ENCODE results near the gene PTPRN.

Gene PTPRN

DNA sequence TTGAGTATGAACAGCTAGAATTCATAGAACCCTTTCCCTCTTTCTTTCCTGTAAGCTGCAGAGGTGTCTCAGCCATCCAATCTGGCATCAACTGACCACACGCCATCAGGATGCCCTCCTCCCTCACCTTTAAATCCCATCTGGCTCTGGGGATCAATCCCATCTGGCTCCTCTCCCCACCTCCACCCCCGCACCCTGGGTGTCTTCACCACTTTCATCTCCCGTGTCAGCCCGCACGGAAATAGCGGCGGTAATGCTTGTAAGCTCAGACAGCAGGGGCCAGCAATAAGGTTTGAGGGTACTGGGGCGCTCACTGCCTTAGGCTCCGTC is 56.7 kb downstream of the PTPRN start:
- Histone ChIP-seq H3K27me3 (ENCODE audit: control insufficient read depth, insufficient read depth, low read length) (peaks cover 22% of the 10 kb centered on the region), H3K36me3 (ENCODE audit: control insufficient read depth, insufficient read depth, low read length) (no peaks in the 10 kb centered on the region), H3K9me3 (ENCODE audit: control insufficient read depth, low read length) (no peaks in the 10 kb centered on the region), H3K9ac (ENCODE audit: low read length) (peak overlapping the region; percentile 83), H3K4me1 (ENCODE audit: control insufficient read depth, insufficient read depth, low read length) (peaks cover 58% of the 10 kb centered on the region), H3K4me3 (ENCODE audit: low read length) (peak overlapping the region; percentile 88)

DNA sequence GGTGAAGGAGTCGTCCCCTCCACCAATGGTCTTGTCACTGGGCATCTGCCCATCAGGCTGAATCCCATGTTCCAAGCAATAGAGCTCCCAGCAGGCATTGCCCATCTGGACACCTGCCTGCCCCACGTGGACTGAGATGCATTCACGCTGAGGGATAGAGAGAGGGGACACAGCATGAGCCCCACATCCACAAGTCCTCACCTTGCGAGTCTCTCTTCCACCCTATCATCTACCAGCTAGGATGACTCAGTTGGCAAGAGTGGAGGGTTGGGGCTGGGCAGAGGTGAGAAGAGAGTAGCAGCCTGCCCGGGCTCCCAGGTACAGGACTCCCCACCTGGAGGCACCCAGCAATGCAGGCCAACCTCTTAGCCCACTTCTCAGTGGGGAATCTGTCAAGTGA is 57.1 kb downstream of the PTPRN start:
- H3K27me3 ChIP-seq (ENCODE audit: control insufficient read depth, insufficient read depth, low read length): peaks cover 22% of the 10 kb centered on the region
- no peak overlapping the region for H3K4me3 ChIP-seq (ENCODE audit: low read length)
- no peaks in the 10 kb centered on the region for H3K9me3 ChIP-seq (ENCODE audit: control insufficient read depth, low read length)
- H3K36me3 ChIP-seq (ENCODE audit: control insufficient read depth, insufficient read depth, low read length): no peaks in the 10 kb centered on the region
- peaks cover 63% of the 10 kb centered on the region for H3K4me1 ChIP-seq (ENCODE audit: control insufficient read depth, insufficient read depth, low read length)
- peak overlapping the region; percentile 83 for H3K9ac ChIP-seq (ENCODE audit: low read length)

DNA sequence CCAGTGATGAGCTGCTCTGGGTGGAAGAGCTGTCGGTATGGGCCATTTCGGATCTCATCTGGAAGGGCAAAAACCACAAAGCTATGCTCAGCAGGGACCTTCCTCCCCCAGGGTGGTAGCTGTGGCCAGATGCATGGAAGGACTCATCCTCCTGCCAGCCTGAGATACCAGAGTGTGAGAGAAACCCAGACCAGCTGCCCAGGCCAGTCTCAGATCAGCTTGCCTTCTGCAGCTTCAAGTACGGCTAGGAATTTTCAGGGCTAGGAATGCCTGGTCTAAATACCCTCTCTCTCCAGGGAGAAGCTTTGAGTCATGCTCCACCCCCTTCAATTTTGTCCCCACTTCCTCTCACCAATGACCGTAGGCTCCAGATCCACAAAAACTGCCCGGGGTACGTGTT is 57.5 kb downstream of the PTPRN start:
- no peaks in the 10 kb centered on the region for H3K9me3 ChIP-seq (ENCODE audit: control insufficient read depth, low read length)
- H3K36me3 ChIP-seq (ENCODE audit: control insufficient read depth, insufficient read depth, low read length): no peaks in the 10 kb centered on the region
- H3K4me3 ChIP-seq (ENCODE audit: low read length): no peak overlapping the region
- H3K27me3 ChIP-seq (ENCODE audit: control insufficient read depth, insufficient read depth, low read length): peaks cover 22% of the 10 kb centered on the region
- peak overlapping the region; percentile 83 for H3K9ac ChIP-seq (ENCODE audit: low read length)
- peaks cover 66% of the 10 kb centered on the region for H3K4me1 ChIP-seq (ENCODE audit: control insufficient read depth, insufficient read depth, low read length)

DNA sequence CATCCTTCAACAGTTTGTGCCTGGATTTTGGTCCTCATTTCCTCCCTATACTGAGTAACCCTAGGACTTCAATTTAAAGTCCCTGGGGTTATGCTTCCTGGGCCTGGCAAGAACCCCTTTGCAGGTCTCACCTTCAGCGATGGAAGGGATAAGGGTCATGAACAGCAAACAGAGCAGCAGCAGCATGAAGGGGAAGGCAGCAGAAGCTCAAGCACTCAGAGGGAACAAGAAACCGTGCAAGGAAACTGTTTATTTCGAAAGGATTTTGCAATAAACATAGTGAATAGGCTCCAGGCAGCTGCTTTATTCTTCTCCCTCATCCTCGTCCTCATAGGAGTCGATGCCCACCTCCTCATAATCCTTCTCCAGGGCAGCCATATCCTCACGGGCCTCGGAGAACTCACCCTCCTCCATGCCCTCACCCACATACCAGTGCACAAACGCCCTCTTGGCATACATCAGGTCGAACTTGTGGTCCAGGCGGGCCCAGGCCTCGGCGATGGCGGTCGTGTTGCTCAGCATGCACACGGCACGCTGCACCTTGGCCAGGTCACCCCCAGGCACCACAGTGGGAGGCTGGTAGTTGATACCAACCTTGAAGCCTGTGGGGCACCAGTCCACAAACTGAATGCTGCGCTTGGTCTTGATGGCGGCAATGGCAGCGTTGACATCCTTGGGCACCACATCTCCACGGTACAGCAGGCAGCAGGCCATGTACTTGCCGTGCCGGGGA is 59.0 kb downstream of the PTPRN start:
- H3K4me1 ChIP-seq (ENCODE audit: control insufficient read depth, insufficient read depth, low read length): peaks cover 77% of the 10 kb centered on the region
- H3K4me3 ChIP-seq (ENCODE audit: low read length): peak overlapping the region; percentile 37
- H3K9me3 ChIP-seq (ENCODE audit: control insufficient read depth, low read length): no peaks in the 10 kb centered on the region
- H3K9ac ChIP-seq (ENCODE audit: low read length): peak overlapping the region; percentile 73
- no peaks in the 10 kb centered on the region for H3K36me3 ChIP-seq (ENCODE audit: control insufficient read depth, insufficient read depth, low read length)
- peaks cover 8% of the 10 kb centered on the region for H3K27me3 ChIP-seq (ENCODE audit: control insufficient read depth, insufficient read depth, low read length)

DNA sequence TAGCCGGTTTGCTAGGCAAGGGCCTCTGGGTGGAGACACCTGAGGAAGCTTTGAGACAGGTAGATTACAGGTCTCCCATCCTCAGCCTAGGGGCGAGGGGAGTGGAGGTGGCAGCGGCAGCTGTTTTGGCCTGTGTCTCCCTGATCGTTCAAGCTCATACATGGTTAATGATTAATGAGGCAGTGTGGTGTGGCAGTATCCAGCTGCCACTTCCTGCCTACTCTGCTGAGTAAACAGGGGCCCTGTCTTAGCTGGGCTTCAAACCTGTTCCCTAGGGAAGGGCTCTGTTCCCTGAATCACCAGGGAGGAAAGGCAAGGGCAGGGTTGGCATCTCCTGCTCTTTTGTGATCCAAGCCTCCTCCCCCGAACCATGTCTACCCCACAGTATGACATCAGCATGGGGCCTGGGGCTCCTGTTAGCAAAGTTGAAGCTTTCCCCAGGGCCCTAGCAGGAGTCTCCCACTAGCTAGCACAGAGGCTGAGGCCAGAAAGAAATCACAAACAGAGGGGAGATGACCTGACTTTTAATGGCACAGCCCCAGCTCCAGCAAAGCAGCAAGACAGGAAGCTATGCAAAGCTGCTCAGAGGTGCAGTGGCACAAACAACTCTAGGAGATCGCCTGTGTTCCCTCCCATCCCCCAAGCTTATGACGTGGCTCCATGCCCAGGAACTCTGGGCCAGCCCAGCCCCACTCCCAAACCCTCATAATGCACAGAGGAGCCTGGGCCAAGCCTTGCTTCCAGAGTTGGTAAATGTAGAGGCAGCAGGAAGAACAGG is 59.8 kb downstream of the PTPRN start:
- peak overlapping the region; percentile 73 for H3K9ac ChIP-seq (ENCODE audit: low read length)
- peaks cover 78% of the 10 kb centered on the region for H3K4me1 ChIP-seq (ENCODE audit: control insufficient read depth, insufficient read depth, low read length)
- peaks cover 1% of the 10 kb centered on the region for H3K27me3 ChIP-seq (ENCODE audit: control insufficient read depth, insufficient read depth, low read length)
- H3K36me3 ChIP-seq (ENCODE audit: control insufficient read depth, insufficient read depth, low read length): no peaks in the 10 kb centered on the region
- H3K9me3 ChIP-seq (ENCODE audit: control insufficient read depth, low read length): no peaks in the 10 kb centered on the region
- H3K4me3 ChIP-seq (ENCODE audit: low read length): peak overlapping the region; percentile 37

DNA sequence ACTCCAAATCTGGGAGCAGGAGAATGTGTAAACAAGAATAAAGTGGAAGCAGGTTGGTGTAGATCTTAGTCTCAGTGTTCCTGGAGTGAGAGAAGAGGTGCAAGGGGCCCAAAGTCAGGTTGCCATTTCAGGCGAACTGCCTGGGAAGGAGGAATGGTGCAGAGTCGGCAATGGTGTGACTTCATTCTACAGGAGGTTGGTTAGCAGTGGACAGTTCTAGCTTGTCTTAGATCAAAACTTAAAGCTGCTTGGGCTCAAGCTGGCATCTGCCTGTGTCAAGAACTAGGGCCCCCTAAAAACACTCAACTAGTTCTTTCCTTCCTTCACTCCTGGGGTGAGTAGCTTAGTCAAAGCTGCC is 60.4 kb downstream of the PTPRN start:
- Histone ChIP-seq H3K9ac (ENCODE audit: low read length) (peak overlapping the region; percentile 73), H3K27me3 (ENCODE audit: control insufficient read depth, insufficient read depth, low read length) (no peaks in the 10 kb centered on the region), H3K36me3 (ENCODE audit: control insufficient read depth, insufficient read depth, low read length) (no peaks in the 10 kb centered on the region), H3K4me1 (ENCODE audit: control insufficient read depth, insufficient read depth, low read length) (peaks cover 78% of the 10 kb centered on the region), H3K9me3 (ENCODE audit: control insufficient read depth, low read length) (no peaks in the 10 kb centered on the region), H3K4me3 (ENCODE audit: low read length) (peak overlapping the region; percentile 37)

DNA sequence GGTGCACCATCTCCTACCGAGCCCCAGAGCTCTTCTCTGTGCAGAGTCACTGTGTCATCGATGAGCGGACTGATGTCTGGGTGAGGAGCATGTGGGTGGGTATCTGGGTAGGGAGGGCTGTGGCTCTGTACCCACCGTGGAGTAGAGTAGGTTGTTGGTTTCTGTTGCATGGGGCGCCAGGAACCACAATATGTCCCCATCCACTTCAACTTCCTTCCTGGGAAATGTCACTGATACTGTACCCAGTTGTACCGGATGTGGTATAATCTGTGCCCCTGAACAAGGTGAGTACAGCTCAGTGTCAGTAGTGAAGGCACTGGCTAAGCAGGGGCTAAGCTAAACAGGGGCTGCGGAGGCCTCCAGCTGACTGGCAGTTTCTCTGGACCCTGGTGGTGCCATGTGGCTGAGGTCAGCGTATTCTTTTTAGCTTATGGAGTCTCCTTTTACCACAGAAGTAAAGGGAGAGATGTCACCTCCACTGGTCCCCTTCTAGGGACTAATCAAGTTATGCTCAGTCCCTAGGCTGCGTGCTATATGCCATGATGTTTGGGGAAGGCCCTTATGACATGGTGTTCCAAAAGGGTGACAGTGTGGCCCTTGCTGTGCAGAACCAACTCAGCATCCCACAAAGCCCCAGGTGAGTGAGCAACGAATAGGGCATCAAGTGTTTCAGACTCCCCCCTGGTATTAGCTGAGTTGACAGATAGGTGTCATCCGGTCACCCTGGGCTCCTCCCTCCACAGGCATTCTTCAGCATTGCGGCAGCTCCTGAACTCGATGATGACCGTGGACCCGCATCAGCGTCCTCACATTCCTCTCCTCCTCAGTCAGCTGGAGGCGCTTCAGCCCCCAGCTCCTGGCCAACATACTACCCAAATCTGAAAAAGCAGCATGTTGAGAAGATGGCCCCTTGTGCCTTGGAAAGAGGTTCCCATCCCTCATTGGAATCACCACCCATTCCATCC is 61.2 kb downstream of the PTPRN start:
- no peak overlapping the region for H3K4me3 ChIP-seq (ENCODE audit: low read length)
- H3K36me3 ChIP-seq (ENCODE audit: control insufficient read depth, insufficient read depth, low read length): no peaks in the 10 kb centered on the region
- no peaks in the 10 kb centered on the region for H3K9me3 ChIP-seq (ENCODE audit: control insufficient read depth, low read length)
- H3K4me1 ChIP-seq (ENCODE audit: control insufficient read depth, insufficient read depth, low read length): peaks cover 78% of the 10 kb centered on the region
- no peak overlapping the region for H3K9ac ChIP-seq (ENCODE audit: low read length)
- H3K27me3 ChIP-seq (ENCODE audit: control insufficient read depth, insufficient read depth, low read length): no peaks in the 10 kb centered on the region

DNA sequence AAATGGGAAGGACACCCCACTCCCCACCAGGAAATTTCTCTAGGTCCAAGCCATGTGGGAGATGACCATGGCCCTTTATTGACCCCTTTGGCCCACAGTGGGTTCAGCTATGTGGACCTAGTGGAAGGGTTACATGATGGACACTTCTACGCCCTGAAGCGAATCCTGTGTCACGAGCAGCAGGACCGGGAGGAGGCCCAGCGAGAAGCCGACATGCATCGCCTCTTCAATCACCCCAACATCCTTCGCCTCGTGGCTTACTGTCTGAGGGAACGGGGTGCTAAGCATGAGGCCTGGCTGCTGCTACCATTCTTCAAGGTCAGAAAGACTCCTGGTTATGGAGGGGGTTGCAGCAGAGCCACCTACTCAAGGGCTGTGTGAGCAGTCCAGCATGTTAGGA is 62.6 kb downstream of the PTPRN start:
- Histone ChIP-seq H3K4me3 (ENCODE audit: low read length) (no peak overlapping the region), H3K9me3 (ENCODE audit: control insufficient read depth, low read length) (no peaks in the 10 kb centered on the region), H3K36me3 (ENCODE audit: control insufficient read depth, insufficient read depth, low read length) (no peaks in the 10 kb centered on the region), H3K4me1 (ENCODE audit: control insufficient read depth, insufficient read depth, low read length) (peaks cover 65% of the 10 kb centered on the region), H3K9ac (ENCODE audit: low read length) (peak overlapping the region; percentile 99), H3K27me3 (ENCODE audit: control insufficient read depth, insufficient read depth, low read length) (no peaks in the 10 kb centered on the region)

DNA sequence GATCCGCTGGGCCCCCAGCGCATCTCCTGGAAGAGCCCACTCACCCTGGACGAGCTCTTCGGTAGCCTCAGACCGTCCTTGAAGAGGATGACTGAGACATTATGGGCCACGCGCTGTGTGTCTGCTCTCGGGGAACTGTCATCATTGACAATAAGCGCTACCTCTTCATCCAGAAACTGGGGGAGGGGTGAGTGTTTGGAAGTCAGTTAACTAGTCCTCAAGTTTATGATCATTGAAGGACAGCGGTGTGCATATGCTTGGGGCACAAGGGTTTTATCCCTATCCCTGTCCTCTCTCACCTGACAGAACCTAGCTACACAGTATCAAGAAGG is 63.3 kb downstream of the PTPRN start:
- Histone ChIP-seq H3K4me1 (ENCODE audit: control insufficient read depth, insufficient read depth, low read length) (peaks cover 58% of the 10 kb centered on the region), H3K36me3 (ENCODE audit: control insufficient read depth, insufficient read depth, low read length) (no peaks in the 10 kb centered on the region), H3K27me3 (ENCODE audit: control insufficient read depth, insufficient read depth, low read length) (no peaks in the 10 kb centered on the region), H3K9me3 (ENCODE audit: control insufficient read depth, low read length) (no peaks in the 10 kb centered on the region), H3K9ac (ENCODE audit: low read length) (peak overlapping the region; percentile 99), H3K4me3 (ENCODE audit: low read length) (peak overlapping the region; percentile 98)

DNA sequence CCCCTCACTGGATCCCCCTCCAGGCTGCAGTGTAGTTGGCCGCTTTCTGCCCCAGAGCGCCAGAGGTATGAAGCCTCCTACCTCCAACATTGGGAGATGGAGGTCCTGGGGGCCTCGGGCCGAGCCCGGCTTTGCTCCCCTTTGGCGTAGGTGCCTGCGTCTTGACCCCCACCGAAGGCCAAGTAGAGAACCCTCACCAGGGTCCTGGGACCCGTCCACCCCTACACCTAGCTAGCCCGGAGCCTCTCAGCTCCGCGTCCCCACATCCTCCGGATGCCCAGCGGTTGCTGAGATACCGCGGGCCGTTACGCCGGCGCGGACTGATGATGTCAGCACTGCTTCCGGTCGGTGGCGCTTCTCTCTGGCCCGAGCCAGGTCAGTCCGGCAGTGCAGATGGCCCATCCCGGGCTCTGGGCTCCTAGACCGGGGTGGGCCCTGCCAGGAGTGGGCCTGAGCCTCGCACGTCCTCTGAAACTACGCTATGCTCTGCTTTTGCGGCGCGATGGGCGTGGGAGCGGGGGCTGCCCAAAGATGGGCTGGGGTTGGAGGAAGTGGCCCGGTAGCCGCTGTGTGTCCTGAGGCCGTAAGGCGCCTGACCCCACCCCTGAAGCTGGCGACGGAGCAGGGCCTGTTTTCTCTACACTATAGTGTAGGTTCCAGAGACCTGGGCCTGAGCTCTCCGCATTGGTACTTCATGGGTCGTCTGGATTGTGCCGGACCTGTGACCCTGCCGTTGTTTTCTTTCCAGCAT is 63.9 kb downstream of the PTPRN start, which contains the start of the genes GLB1L and STK16:
GLB1L (minus strand) TSS at position 297 of the 751 bp plus-strand sequence. CDS start 1,871 bp downstream, outside the sequence.
STK16 (plus strand) TSS at position 332 of the 751 bp plus-strand sequence. CDS start 521 bp downstream, outside the sequence.
- Histone ChIP-seq H3K4me1 (ENCODE audit: control insufficient read depth, insufficient read depth, low read length) (peaks cover 52% of the 10 kb centered on the region), H3K36me3 (ENCODE audit: control insufficient read depth, insufficient read depth, low read length) (no peaks in the 10 kb centered on the region), H3K9ac (ENCODE audit: low read length) (peak within 1 kb of the TSS; percentile 99), H3K4me3 (ENCODE audit: low read length) (peak within 1 kb of the TSS; percentile 98), H3K27me3 (ENCODE audit: control insufficient read depth, insufficient read depth, low read length) (no peaks in the 10 kb centered on the region), H3K9me3 (ENCODE audit: control insufficient read depth, low read length) (no peaks in the 10 kb centered on the region)

DNA sequence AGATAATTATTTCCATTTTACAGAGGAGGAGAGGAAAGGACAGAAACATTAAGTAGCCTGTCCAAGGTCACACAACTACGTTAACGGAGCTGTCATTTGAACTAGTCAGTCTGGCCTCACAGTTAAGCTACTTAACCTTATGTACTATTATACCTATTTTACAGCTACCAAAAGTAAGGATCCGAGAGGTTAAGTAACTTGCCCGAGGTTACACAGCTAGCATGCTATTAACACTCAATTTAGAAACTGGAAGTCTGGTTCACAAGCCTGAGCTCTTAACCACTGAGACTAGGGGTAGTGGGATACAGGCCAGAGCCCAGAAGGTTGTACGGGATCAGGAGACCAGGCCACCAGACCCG is 64.4 kb downstream of the PTPRN start:
- Histone ChIP-seq H3K9me3 (ENCODE audit: control insufficient read depth, low read length) (no peaks in the 10 kb centered on the region), H3K4me1 (ENCODE audit: control insufficient read depth, insufficient read depth, low read length) (peaks cover 47% of the 10 kb centered on the region), H3K9ac (ENCODE audit: low read length) (peak overlapping the region; percentile 99), H3K4me3 (ENCODE audit: low read length) (peak overlapping the region; percentile 98), H3K36me3 (ENCODE audit: control insufficient read depth, insufficient read depth, low read length) (no peaks in the 10 kb centered on the region), H3K27me3 (ENCODE audit: control insufficient read depth, insufficient read depth, low read length) (no peaks in the 10 kb centered on the region)
